Measurements from ENCODE around the gene TXN.
"Not testable (repeated sequence)": the region's sequence is repeated elsewhere in the genome, so short reads cannot be mapped to it uniquely, and the experiment has no call there.

The TXN gene

DNA sequence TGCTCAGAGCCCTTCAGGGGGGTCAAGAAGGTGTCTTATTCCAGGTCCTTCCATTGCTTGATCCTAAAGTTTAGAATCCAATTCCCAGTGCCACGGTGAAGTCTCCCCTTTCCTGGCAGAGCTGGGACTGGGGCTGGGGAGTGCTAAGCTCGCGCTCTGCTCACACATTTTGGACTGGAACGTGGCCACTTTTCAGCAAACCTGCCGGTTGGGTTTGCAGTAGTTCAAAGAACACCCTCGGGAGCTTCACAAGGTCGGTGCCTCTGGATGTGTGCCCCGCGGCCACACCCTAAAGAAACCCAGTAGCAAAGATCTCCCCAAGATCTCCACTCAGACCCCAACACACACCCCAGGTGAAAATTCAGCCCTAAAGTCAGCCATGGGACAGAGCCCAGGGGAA, 48.3 kb downstream of the TXN start, which contains the start of gene C9orf152:
Gene C9orf152, minus strand, starts transcription at position 129 of the 400 bp plus-strand sequence. CDS start 580 bp downstream, outside the sequence.
- no peak for DNase-seq (ENCODE audit: low spot score)

DNA sequence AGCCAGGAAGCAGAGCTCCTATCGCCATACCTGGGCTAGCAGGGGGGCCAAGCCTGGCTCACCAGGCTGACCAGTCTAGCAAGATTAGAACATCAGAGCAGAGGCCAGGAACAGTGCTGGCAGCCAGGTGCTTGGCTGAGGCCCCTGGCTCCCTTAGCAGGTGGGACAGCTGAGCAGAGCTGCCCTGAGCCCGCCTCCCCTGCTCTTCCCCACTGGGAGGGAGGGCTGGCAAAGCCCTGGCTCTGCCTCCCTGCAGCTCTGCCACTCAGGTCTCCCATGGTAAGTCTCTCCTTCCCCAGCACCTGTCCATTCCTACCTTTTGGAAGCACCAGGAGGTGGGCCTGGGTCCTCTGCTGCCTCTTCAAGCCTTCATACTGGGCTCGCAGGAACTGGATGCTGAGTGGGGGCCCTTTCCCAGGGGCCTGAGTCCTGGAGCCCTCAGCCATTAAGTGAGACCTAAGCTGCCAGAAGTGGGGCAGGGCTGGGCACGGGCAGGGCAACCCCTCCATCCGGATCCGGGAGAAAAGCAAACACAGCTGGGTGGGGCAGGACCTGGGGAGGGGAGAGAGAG, 49.2 kb downstream of the TXN start:
- DNase-seq (ENCODE audit: low spot score): no peak

DNA sequence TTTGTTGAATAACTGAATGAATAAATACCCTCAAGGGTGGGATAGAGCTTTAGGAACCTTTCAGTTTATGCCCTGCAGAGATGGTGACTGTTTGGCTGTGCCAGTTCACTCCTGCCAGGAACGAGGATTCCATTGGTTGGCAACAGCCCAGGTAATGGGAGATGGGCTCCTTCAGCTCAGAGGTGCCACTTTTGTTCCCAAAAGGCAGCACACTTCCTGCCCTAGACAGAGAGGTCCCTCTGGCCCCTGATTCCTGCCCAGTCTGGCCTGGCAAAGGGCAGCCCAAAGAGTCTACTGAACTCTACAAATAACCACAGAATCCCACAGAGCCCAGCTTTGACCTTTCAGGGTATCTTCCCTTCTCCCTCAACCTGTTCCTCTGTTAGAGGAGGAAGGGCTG, 49.9 kb downstream of the TXN start:
- no peak for DNase-seq (ENCODE audit: low spot score)

DNA sequence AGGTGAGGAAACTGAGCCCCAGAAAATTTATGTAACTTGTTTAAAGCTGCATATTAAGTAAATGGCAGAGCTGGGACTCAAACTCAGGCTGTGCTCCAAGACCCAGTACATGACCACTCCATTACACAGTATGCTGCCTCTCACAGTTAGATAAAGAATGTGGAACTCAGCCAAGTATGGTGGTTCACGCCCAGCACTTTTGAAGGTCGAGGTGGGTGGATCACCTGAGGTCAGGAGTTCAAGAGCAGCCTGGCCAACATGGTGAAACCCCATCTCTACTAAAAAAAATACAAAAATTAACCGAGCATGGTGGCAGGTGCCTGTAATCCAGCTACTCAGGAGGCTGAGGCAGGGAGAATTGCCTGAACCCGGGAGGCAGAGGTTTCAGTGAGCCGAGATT, 50.7 kb downstream of the TXN start:
- not testable (repeated sequence) for DNase-seq (ENCODE audit: low spot score)

DNA sequence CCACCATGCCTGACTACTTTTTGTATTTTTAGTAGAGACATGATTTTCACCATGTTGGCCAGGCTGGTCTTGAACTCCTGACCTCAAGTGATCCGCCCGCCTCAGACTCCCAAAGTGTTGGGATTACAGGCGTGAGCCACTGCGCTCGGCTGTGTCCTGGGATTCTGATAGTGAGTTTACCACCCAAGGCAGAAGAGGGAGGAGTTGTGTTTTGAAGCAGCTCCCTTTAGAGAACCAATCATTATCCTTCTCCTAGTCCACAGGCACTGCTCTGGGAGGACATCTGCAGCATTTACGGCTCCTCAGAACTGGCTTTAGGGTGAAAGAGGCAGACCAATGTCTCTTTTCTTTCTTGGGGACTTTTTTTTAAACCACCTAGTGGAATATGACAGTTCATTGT, 54.1 kb downstream of the TXN start:
- DNase-seq (ENCODE audit: low spot score): no peak

DNA sequence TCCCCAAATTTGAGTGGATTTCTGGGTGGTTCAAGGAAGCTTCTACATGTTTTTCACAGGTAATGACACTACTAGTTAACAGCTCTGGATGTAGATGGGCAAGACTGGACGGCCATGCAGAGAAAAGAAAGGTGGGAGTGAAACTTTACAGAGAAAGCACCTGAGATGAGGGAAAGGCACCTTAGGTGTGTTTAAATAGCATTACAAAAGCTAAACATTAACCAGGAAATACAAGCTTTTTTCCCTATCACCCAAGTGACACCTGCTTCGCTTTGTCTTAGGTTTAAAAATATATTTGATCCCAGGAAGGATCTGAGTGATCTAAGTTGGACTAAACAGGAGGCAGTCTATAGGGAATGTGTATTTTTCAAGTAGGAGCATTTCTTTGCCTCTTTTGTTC, 56.7 kb downstream of the TXN start:
- no peak for DNase-seq (ENCODE audit: low spot score)

DNA sequence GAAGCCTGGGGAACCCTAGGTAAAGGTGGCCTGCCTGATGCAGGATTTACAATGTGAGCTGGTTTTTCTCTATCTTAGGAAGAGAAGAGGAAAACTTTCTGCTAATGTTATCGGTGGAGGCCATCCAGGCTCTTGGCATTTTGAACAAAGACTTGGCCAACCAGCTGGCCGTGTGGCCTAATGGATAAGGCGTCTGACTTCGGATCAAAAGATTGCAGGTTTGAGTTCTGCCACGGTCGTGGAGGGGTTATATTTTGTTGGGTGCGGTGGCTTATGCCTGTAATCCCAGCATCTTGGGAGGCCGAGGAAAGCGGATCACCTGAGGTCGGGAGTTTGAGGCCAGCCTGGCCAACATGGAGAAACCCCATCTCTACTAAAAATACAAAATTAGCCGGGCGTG, 58.0 kb downstream of the TXN start:
- no peak for DNase-seq (ENCODE audit: low spot score)

DNA sequence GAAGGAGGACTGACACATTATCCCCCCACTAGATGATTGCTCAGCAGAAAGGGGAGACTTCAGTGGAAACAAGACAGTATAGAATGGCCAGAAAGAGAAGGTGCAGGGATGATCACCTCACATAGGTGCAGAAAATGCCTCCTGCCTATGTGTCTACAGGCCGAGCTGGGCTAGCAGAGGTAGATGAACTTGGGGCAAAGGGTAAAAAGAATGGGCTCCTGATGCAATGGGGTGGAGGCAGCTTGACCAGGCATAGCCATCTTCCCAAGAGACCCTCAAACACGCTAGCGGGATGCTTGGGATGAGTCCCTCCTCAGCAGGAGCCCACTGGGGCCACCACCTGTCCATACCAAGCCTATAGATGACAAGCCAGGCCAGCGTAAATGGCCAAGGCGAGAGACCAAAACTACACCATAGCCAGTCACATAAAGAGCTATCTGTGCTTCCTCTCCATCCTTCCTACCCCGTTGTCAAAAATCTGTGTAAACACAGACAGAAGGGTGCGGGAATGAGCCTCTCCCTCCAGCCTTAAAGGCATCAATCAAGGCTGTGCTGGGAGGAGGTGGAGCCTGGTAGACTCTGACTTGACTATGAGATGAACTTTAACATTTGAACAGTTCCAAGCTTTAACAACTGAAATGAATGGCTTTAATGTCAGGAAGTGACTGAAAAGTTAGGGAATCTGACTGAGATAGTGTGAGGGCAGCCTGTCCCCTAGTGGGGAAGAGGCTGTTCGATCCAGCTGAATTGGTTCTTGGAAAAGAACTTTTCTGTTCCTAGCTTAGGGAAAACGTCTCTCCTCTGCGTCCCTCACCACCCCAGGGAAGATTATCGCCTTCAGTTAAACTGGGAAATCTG, 58.7 kb downstream of the TXN start:
- no peak for DNase-seq (ENCODE audit: low spot score)

DNA sequence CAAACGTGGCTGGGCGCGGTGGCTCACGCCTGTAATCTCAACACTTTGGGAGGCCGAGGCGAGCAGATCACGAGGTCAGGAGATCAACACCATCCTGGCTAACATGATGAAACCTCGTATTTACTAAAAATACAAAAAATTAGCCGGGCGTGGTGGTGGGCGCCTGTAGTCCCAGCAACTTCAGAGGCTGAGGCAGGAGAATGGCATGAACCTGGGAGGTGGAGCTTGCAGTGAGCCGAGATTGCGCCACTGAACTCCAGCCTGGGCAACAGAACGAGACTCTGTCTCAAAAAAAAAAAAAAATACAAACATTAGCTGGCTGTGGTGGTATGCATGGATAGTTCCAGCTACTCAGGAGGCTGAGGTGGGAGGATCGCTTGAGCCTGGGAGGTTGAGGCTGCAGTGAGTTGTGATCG, 60.2 kb downstream of the TXN start:
- DNase-seq (ENCODE audit: low spot score): not testable (repeated sequence)
